Kidney (tissue), 14 donors: ENCODE data around the gene PADI1. TPM values are rescaled to one million over a fixed set of nuclear protein-coding genes. Genes with fewer than 3 reads are reported as not detected.

Experiments used
- DNase-seq, 5 donors: peaks; one replicate each; pipeline ENCODE4 v3.0.0-alpha.2; 2013 to 2020
- FAIRE-seq: peaks from 2 replicates; lab custom pipeline; 2012; peaks lifted over from hg19 to GRCh38; lab: Jason Lieb, UNC
- H3K27ac ChIP-seq, 2 donors: one replicate each; pipeline ENCODE4 v1.7.0; 2013; ENCODE audit warnings: low read depth in 2 of 2, low read length in 2 of 2, inconsistent platforms in 1 of 2
- H3K27me3 ChIP-seq: one replicate; pipeline ENCODE4 v1.7.1; 2013; ENCODE audit warnings: low read length, inconsistent platforms; ENCODE audit not compliant: control insufficient read depth, insufficient read depth
- H3K36me3 ChIP-seq, 3 donors: one replicate each; pipeline versions ENCODE4 v1.7.0 to v1.7.1; 2013; ENCODE audit warnings: low read length in 3 of 3, control low read depth in 1 of 3, inconsistent platforms in 1 of 3; ENCODE audit not compliant: insufficient read depth in 3 of 3, control insufficient read depth in 2 of 3
- H3K4me1 ChIP-seq, 3 donors: one replicate each; pipeline versions ENCODE4 v1.7.0 to v1.7.1; 2013; ENCODE audit warnings: low read length in 3 of 3, inconsistent platforms in 1 of 3, low read depth in 1 of 3; ENCODE audit not compliant: control insufficient read depth in 2 of 3, insufficient read depth in 2 of 3
- H3K4me3 ChIP-seq, 3 donors: one replicate each; pipeline versions ENCODE4 v1.7.0 to v1.8.1; 2013; ENCODE audit warnings: low read length in 3 of 3, control low read depth in 1 of 3, inconsistent platforms in 1 of 3
- H3K9ac ChIP-seq, 3 donors: one replicate each; pipeline versions ENCODE4 v1.7.0 to v1.7.1; 2013; ENCODE audit warnings: low read length in 3 of 3, control low read depth in 1 of 3, inconsistent platforms in 1 of 3
- H3K9me3 ChIP-seq, 3 donors: one replicate each; pipeline versions ENCODE4 v1.7.0 to v1.7.1; 2013; ENCODE audit warnings: low read length in 3 of 3, control low read depth in 1 of 3, inconsistent platforms in 1 of 3; ENCODE audit not compliant: control insufficient read depth in 2 of 3, insufficient read depth in 1 of 3
- intact Hi-C: fragments of 100-400 bp; cut with DNase I; formaldehyde crosslinking; loops from one replicate; pipeline ENCODE4 v1.11.1; 2022
- polyA plus RNA-seq: library from polyadenylated mRNA; stranded (reverse); fragments of 350-450 nt; fragmentation: Illumina TruSeq; extraction: RNeasy Lipid Tissue Mini Kit (QIAGEN cat#74804); gene quantifications from one replicate; pipeline ENCODE4 v1.2.3, GENCODE V29; 2014; ENCODE audit warnings: low read depth, low replicate concordance; ENCODE audit not compliant: insufficient read depth
- total RNA-seq: library from RNA; stranded (reverse); fragmentation: NEBNext Ultra II Directional; extraction: Animal tissue kit (Norgen Biotek cat#: 25700); gene quantifications from one replicate; pipeline ENCODE4 v1.2.1, GENCODE V29; 2021
- TF ChIP-seq, protein P1 (sequence below): IDR thresholded peaks from 3 replicates; pipeline ENCODE4 v1.5.1; 2012; ENCODE audit warnings: mild to moderate bottlenecking, moderate library complexity, borderline replicate concordance; ENCODE audit not compliant: insufficient read depth; ENCODE audit errors: extremely low read depth
- donor health status: control.
- donor health status: control.
- donor health status: control.
- donor health status: control.
- donor health status: control.
- donor health status: DM: yes; HTN: yes; CAD: no.
- donor health status: Normal renal cell carcinoma (clear cell type).

The PADI1 gene
- total and polyA plus RNA-seq, 2 donors from 2014 or later = 1.3 TPM; not detected in 1

DNA sequence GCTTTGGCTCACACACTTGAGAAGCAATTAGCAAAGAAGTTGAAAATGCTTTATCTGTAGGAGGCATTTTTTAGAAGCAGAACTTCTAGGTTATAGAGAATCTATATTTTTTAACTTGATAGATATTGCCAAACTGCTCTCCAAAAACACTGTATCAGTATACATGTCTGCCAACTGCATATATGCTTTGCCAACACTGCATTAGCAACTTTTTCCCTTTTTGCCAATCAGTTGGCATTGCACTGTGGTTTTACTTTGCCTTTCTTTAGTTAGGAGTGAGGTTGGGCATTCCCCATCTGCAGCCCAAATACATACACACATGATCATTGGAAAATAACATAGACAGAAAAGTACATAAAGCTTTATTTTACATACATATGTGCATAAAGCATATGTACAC, 59.0 kb downstream of the PADI1 start:
- FAIRE-seq = no peak
- H3K4me3 ChIP-seq = no peak overlapping the region

DNA sequence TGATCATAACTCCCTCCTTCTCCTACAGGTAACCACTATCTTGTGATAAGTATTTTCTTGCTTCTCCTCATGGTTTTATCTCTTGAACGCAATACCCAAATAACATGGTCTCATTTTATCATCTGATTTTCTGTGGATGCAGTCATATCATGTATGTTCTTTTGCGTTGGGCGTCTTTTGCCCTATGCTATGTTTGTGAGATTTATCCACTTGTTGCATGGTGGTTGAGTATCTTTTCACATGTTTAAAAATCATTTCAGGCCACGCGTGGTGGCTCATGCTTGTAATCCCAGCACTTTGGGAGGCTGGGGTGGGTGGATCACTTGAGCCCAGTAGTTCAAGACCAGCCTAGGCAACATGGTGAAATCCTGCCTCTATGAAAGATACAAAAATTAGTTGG, 59.5 kb downstream of the PADI1 start:
- no peaks in the 10 kb centered on the region for H3K4me1 ChIP-seq
- intact Hi-C loops = no loop called here
- FAIRE-seq (no peak), DNase-seq (no peak)
- no peak overlapping the region for H3K27ac ChIP-seq
- TF ChIP-seq, protein P1, sequence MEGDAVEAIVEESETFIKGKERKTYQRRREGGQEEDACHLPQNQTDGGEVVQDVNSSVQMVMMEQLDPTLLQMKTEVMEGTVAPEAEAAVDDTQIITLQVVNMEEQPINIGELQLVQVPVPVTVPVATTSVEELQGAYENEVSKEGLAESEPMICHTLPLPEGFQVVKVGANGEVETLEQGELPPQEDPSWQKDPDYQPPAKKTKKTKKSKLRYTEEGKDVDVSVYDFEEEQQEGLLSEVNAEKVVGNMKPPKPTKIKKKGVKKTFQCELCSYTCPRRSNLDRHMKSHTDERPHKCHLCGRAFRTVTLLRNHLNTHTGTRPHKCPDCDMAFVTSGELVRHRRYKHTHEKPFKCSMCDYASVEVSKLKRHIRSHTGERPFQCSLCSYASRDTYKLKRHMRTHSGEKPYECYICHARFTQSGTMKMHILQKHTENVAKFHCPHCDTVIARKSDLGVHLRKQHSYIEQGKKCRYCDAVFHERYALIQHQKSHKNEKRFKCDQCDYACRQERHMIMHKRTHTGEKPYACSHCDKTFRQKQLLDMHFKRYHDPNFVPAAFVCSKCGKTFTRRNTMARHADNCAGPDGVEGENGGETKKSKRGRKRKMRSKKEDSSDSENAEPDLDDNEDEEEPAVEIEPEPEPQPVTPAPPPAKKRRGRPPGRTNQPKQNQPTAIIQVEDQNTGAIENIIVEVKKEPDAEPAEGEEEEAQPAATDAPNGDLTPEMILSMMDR = no peak
- H3K9me3 ChIP-seq = peaks cover 0 to 3% (median 0%) of the 10 kb centered on the region in 3 donors
- H3K9ac ChIP-seq = no peak overlapping the region
- H3K27me3 ChIP-seq = no peaks in the 10 kb centered on the region
- H3K36me3 ChIP-seq = no peaks in the 10 kb centered on the region
- H3K4me3 ChIP-seq = no peak overlapping the region

More for the DNA sequence above, 59.0 kb downstream of the PADI1 start:
- H3K36me3 ChIP-seq = no peaks in the 10 kb centered on the region
- intact Hi-C loops = no loop called here
- DNase-seq = no peak
- no peaks in the 10 kb centered on the region for H3K27me3 ChIP-seq
- H3K27ac ChIP-seq = no peak overlapping the region
- no peak overlapping the region for H3K9ac ChIP-seq
- no peaks in the 10 kb centered on the region for H3K4me1 ChIP-seq
- peaks cover 0 to 3% (median 0%) of the 10 kb centered on the region in 3 donors for H3K9me3 ChIP-seq
- TF ChIP-seq, protein P1 = no peak

DNA sequence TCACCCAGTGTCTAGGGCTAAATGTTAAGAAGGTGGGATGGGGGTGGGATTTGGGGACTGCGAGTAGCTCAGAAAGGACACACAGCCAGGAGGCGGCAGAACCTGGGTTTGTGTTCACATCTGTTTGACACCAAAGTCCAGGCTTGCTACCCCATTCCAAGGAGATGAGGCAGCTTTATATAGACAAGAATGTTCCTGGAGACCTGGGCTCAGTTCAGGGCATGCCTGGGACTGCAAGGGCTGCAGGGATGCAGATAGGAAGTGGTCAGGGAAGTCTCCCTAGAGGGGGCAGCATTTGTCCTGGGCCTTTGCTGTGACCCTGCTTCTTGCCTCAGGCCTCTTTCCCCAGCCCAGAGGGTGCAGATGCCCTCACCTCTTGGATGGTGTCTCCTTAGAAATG, 60.2 kb downstream of the PADI1 start:
- Histone ChIP-seq H3K4me1 (no peaks in the 10 kb centered on the region), H3K9me3 (peaks cover 0 to 3% (median 0%) of the 10 kb centered on the region in 3 donors), H3K9ac (no peak overlapping the region), H3K36me3 (no peaks in the 10 kb centered on the region), H3K27ac (no peak overlapping the region), H3K27me3 (no peaks in the 10 kb centered on the region), H3K4me3 (no peak overlapping the region)
- TF ChIP-seq, protein P1 = no peak
- intact Hi-C loops = no loop called here
- DNase-seq (no peak), FAIRE-seq (no peak)

DNA sequence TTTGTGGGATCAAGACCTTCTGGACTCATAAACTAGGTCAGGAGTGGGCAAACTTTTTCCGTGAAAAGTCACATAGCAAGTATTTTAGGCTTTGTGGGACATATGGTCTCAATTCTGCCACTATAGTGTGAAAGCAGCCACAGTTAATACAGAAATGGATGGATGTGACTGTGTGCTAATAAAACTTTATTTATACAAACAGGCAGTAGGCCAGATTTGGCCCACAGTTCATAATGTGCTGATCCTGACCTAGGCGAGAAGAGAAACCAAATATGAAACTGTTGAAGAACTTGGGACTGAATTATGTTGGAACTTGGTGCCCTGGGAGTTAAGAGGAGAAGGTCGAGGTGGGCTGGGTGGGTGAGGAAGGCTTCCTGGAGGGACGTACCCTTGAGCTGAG, 61.0 kb downstream of the PADI1 start:
- TF ChIP-seq, protein P1 = no peak
- Histone ChIP-seq H3K27me3 (no peaks in the 10 kb centered on the region), H3K4me3 (no peak overlapping the region)

More for the DNA sequence above, 61.0 kb downstream of the PADI1 start:
- Histone ChIP-seq H3K9ac (no peak overlapping the region), H3K36me3 (no peaks in the 10 kb centered on the region), H3K27ac (no peak overlapping the region), H3K9me3 (peaks cover 0 to 3% (median 0%) of the 10 kb centered on the region in 3 donors), H3K4me1 (no peaks in the 10 kb centered on the region)
- FAIRE-seq (no peak), DNase-seq (no peak)
- intact Hi-C loops = no loop called here
